NOMO-1 (cell line): ENCODE results near the gene NCAPG.

Experiments
- DNase-seq, 2 experiments: peaks; one replicate each; lab custom pipeline; 2025; ENCODE audit not compliant: unreplicated experiment in 2 of 2; lab: John Stamatoyannopoulos, UW

Gene NCAPG

GRCh38 chr4:17866810-17867209, 56.0 kb downstream of the NCAPG start:
- DNase-seq: no peak

DNA sequence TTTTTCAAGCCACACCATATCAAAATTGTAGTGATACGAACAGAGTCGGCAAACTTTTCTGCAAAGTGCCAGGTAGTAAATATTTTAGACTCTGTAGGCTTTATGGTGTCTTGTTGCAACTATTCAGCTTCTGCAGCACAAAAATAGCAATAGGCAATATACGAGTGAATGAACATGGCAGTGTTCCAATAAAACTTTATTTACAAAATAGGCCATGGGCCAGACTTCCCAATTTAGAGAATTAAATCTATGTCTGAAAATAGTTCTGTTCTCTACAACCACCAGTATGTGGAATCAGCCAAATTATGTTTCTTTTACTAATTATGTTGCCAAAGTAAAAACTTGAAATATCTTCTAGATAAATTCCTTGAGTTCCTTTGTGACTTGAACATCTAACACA, 56.5 kb downstream of the NCAPG start:
- DNase-seq: no peak

GRCh38 chr4:17869327-17869726, 58.5 kb downstream of the NCAPG start:
- no peak for DNase-seq

- no peak for DNase-seq
Measured at GRCh38 chr4:17875402-17876070, 64.8 kb downstream of the NCAPG start.

DNA sequence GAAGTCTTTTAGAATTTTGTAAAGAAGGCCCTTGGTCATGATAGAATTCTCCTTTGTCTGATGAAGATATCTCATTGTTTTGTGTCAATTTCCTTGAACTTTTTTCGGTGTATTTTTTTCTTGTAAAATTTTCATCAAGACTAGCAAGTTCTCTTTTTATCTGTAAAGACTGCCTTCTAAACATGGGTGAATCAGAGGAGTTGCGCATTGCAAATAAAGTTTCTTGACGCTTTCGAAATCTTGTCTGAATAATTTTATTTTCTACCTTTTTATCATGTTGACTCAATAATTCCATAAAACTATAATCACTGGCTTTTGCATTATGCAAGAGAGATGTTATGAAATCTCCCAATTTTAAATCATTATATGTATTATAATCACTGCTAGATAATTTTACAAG, 66.2 kb downstream of the NCAPG start:
- no peak for DNase-seq

DNA sequence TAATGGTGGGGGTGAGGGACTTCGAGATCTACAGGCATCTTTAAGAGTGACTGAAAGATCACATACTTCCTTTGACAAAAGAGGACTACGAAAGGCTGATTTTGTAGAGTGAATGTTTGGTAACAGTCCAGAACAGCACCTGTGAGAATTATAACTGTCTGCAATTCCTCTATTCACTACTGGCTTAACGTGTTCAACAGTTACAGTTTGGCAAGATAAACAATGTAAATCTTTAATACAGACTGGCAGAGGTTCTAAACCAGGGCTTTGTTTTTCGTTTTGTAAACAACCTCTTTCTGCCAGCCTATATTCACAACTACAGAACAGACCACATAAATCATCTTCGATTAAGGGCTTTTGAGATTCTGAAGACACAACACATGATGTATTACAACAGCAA, 66.9 kb downstream of the NCAPG start:
- DNase-seq: no peak

DNA sequence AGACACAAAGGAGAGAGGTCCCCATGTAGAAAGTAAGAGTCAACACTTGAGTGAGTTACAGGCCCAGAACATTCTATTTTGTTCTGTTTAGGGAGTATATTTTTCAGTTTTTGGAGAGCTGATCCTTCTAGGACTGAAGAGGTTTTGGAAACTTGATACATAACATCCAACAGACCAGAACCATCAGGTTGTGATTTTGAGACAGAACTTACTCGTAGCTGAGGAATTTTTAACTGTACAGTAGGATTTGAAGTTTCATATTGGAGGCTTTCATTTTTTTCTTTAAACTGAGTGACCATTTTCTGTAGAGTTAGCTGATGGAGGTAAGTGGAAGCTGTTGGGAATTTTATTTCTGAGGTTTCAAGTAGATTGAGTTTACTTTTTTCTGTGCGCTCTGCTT, 73.3 kb downstream of the NCAPG start:
- no peak for DNase-seq

- DNase-seq: no peak
Measured at GRCh38 chr4:17884511-17884910, 73.7 kb downstream of the NCAPG start.

GRCh38 chr4:17889692-17890091, 78.9 kb downstream of the NCAPG start:
- DNase-seq: no peak

GRCh38 chr4:17894421-17894820, 83.6 kb downstream of the NCAPG start:
- no peak for DNase-seq
